ENCODE results near the gene CST9L. TPM values are rescaled to one million over a fixed set of nuclear protein-coding genes. Genes with fewer than 3 reads are reported as not detected.

The CST9L gene
- total RNA-seq, 1 experiment from 2014 or later = not detected

DNA sequence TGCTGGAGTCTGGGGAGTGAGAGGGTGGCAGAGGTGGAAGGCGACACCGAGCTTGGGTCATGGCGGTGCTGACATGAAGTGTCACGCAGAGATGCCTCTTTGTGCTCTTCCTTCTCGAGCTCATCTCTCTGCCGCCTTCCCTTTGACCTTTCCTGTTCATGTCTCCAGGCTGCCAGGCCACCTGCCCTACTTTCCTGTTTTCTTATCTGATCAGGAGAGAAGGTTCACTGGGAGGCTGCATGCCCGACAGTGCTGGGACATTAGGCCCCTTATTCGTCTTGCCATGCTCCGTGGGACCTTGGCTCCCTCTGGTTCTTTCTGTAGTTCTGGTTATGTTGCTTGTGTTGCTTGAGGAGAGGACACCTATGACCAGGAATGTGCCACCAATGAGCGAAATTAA is 44.1 kb downstream of the CST9L start:
- intact Hi-C loops (cut with micrococcal nuclease; ENCODE audit: unreplicated experiment) = no loop called here
- H3K36me3 Mint-ChIP-seq (ENCODE audit: insufficient read depth, unreplicated experiment) = no peaks in the 10 kb centered on the region

GRCh38 chr20:23520185-23520584 is 48.1 kb downstream of the CST9L start:
- no peak overlapping the region for H3K27ac Mint-ChIP-seq (ENCODE audit: unreplicated experiment)
- DNase-seq = no peak
- no peak overlapping the region for H3K4me3 Mint-ChIP-seq (ENCODE audit: low read depth, unreplicated experiment)
- no TSS peak for BruUV-seq (replicated peaks)
- no peaks in the 10 kb centered on the region for H3K9me3 Mint-ChIP-seq (ENCODE audit: low read depth, unreplicated experiment)
- H3K36me3 Mint-ChIP-seq (ENCODE audit: insufficient read depth, unreplicated experiment) = no peaks in the 10 kb centered on the region
- no peaks in the 10 kb centered on the region for H3K27me3 Mint-ChIP-seq (ENCODE audit: unreplicated experiment)
- TF ChIP-seq CTCF (IDR thresholded peaks at IDR 0.05; ENCODE audit: unreplicated experiment) = no peak
- CTCF ChIA-PET = no interaction called here
- intact Hi-C loops (cut with micrococcal nuclease; ENCODE audit: unreplicated experiment) = no loop called here
- no peaks in the 10 kb centered on the region for H3K4me1 Mint-ChIP-seq (ENCODE audit: low read depth, unreplicated experiment)

More for the DNA sequence above, 44.1 kb downstream of the CST9L start:
- H3K9me3 Mint-ChIP-seq (ENCODE audit: low read depth, unreplicated experiment) = peaks cover 7% of the 10 kb centered on the region
- no peaks in the 10 kb centered on the region for H3K27me3 Mint-ChIP-seq (ENCODE audit: unreplicated experiment)
- no peak for DNase-seq
- CTCF ChIA-PET = no interaction called here
- no peak overlapping the region for H3K4me3 Mint-ChIP-seq (ENCODE audit: low read depth, unreplicated experiment)
- no peaks in the 10 kb centered on the region for H3K4me1 Mint-ChIP-seq (ENCODE audit: low read depth, unreplicated experiment)
- BruUV-seq (replicated peaks) = no TSS peak
- no peak for TF ChIP-seq CTCF (IDR thresholded peaks at IDR 0.05; ENCODE audit: unreplicated experiment)
- no peak overlapping the region for H3K27ac Mint-ChIP-seq (ENCODE audit: unreplicated experiment)

GRCh38 chr20:23519556-23519955 is 48.7 kb downstream of the CST9L start:
- DNase-seq = no peak
- Mint-ChIP-seq H3K4me1 (ENCODE audit: low read depth, unreplicated experiment) (no peaks in the 10 kb centered on the region), H3K27ac (ENCODE audit: unreplicated experiment) (no peak overlapping the region), H3K36me3 (ENCODE audit: insufficient read depth, unreplicated experiment) (no peaks in the 10 kb centered on the region), H3K4me3 (ENCODE audit: low read depth, unreplicated experiment) (no peak overlapping the region), H3K27me3 (ENCODE audit: unreplicated experiment) (no peaks in the 10 kb centered on the region), H3K9me3 (ENCODE audit: low read depth, unreplicated experiment) (no peaks in the 10 kb centered on the region)
- intact Hi-C loops (cut with micrococcal nuclease; ENCODE audit: unreplicated experiment) = no loop called here
- no peak for TF ChIP-seq CTCF (IDR thresholded peaks at IDR 0.05; ENCODE audit: unreplicated experiment)
- CTCF ChIA-PET = no interaction called here
- BruUV-seq (replicated peaks) = no TSS peak

DNA sequence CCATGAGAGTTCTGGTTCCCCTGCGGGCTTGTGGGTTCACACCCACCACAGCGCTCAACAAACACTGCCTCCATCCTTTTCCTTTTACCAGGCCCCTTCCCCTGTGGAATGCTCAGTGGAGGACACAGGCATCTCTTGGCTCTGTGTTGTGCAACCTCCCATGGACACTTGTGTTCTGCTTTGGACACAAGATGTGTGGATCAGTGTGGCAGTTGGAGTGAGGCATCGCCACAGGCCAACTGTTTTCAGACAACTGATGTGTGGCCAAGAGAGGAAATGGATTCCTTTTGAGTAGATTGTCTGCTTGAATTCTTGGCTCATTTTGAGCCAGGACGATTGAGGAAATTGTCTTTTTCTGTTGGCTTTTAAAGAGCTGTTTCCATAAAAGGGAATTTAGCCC is 50.6 kb downstream of the CST9L start:
- Mint-ChIP-seq H3K4me1 (ENCODE audit: low read depth, unreplicated experiment) (no peaks in the 10 kb centered on the region), H3K9me3 (ENCODE audit: low read depth, unreplicated experiment) (no peaks in the 10 kb centered on the region), H3K27me3 (ENCODE audit: unreplicated experiment) (no peaks in the 10 kb centered on the region), H3K27ac (ENCODE audit: unreplicated experiment) (no peak overlapping the region), H3K4me3 (ENCODE audit: low read depth, unreplicated experiment) (no peak overlapping the region), H3K36me3 (ENCODE audit: insufficient read depth, unreplicated experiment) (no peaks in the 10 kb centered on the region)
- CTCF ChIA-PET = no interaction called here
- no peak for DNase-seq
- BruUV-seq (replicated peaks) = no TSS peak
- intact Hi-C loops (cut with micrococcal nuclease; ENCODE audit: unreplicated experiment) = no loop called here
- no peak for TF ChIP-seq CTCF (IDR thresholded peaks at IDR 0.05; ENCODE audit: unreplicated experiment)
